Subcutaneous adipose tissue (tissue), 4 donors: ENCODE measurements around the gene P2RY12. TPM values are rescaled to one million over a fixed set of nuclear protein-coding genes. Genes with fewer than 3 reads are reported as not detected.

Experiments
- CTCF ChIP-seq: fragments of 450-650 bp; IDR thresholded peaks from one replicate; pipeline ENCODE4 v1.5.1; 2016; ENCODE audit warnings: low read depth, mild to moderate bottlenecking, control low read depth, antibody characterized with exemption, moderate library complexity
- total RNA-seq, 4 donors: library from RNA; depleted of rRNA; stranded (reverse); fragments of >200 nt; gene quantifications; one replicate each; pipeline ENCODE4 v1.1.0, GENCODE V29; 2016

The P2RY12 gene
- 10 to 100 TPM in 3 of 4 donors, 1 to 10 TPM in 1; 2.8 to 17.8 (median 13.1) TPM for total RNA-seq

- no peak for TF ChIP-seq CTCF
Observed at GRCh38 chr3:151384741-151385174, at the start of gene P2RY12. P2RY12 (minus strand) TSS chr3:151384753; CDS start chr3:151338845, 45,908 bp downstream.

- no peak for TF ChIP-seq CTCF
Observed at GRCh38 chr3:151432616-151433372, 48.2 kb upstream of the P2RY12 start.

GRCh38 chr3:151431940-151432339 lies 47.4 kb upstream of the P2RY12 start:
- no peak for TF ChIP-seq CTCF

- no peak for TF ChIP-seq CTCF
Observed at GRCh38 chr3:151430821-151431484, 46.4 kb upstream of the P2RY12 start.

GRCh38 chr3:151428386-151428785 lies 43.8 kb upstream of the P2RY12 start:
- TF ChIP-seq CTCF = no peak

- TF ChIP-seq CTCF = no peak
Observed at GRCh38 chr3:151426341-151426657, 41.7 kb upstream of the P2RY12 start.

GRCh38 chr3:151425627-151426340 lies 41.2 kb upstream of the P2RY12 start:
- no peak for TF ChIP-seq CTCF
